ENCODE measurements around the gene HERPUD2.

DNA sequence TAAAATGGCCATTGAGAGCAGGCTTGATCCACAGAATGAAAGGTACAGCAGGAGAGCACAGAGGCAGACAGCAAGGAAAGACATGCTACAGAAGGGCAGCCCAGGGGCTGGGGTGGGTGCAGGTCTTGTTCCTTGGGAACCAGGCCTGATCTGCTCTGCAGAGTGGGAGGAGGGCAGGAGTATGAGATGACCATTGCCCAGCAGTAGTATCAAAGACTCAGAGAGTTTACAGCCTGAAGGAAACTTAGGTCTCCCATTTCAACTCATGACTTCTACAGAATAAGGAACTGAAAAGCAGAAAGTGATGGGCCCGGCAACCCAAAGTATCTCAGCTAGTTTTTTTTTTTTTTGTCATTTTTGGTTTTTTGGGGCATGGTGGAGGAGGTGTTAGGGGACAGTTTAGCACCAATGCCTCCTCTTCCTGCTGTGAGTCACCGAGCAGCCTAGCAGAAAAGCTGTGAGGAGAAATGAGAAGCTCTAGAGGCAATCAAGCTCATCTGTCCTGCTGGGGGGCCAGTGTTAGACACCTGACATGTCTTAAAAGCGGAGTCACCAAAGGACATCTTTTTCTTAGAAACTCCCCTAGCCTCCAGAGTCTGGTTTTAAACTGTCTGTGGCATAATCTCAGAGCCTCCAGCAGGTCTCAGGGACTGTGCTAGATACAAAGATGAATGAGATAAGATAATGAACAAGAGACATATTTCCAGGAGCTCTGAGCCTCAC lies 34.3 kb upstream of the HERPUD2 start:
- TF ChIP-seq, protein P1, sequence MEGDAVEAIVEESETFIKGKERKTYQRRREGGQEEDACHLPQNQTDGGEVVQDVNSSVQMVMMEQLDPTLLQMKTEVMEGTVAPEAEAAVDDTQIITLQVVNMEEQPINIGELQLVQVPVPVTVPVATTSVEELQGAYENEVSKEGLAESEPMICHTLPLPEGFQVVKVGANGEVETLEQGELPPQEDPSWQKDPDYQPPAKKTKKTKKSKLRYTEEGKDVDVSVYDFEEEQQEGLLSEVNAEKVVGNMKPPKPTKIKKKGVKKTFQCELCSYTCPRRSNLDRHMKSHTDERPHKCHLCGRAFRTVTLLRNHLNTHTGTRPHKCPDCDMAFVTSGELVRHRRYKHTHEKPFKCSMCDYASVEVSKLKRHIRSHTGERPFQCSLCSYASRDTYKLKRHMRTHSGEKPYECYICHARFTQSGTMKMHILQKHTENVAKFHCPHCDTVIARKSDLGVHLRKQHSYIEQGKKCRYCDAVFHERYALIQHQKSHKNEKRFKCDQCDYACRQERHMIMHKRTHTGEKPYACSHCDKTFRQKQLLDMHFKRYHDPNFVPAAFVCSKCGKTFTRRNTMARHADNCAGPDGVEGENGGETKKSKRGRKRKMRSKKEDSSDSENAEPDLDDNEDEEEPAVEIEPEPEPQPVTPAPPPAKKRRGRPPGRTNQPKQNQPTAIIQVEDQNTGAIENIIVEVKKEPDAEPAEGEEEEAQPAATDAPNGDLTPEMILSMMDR (IDR thresholded peaks at IDR 0.05) = no peak
- TF ChIP-seq POLR2A (IDR thresholded peaks at IDR 0.05) = no peak

All from heart left ventricle (tissue), 13 donors.